ENCODE data around the gene ZIC4. TPM values are rescaled to one million over a fixed set of nuclear protein-coding genes. Genes with fewer than 3 reads are reported as not detected.

Gene ZIC4
- total and polyA plus RNA-seq, 10 donors: not detected

DNA sequence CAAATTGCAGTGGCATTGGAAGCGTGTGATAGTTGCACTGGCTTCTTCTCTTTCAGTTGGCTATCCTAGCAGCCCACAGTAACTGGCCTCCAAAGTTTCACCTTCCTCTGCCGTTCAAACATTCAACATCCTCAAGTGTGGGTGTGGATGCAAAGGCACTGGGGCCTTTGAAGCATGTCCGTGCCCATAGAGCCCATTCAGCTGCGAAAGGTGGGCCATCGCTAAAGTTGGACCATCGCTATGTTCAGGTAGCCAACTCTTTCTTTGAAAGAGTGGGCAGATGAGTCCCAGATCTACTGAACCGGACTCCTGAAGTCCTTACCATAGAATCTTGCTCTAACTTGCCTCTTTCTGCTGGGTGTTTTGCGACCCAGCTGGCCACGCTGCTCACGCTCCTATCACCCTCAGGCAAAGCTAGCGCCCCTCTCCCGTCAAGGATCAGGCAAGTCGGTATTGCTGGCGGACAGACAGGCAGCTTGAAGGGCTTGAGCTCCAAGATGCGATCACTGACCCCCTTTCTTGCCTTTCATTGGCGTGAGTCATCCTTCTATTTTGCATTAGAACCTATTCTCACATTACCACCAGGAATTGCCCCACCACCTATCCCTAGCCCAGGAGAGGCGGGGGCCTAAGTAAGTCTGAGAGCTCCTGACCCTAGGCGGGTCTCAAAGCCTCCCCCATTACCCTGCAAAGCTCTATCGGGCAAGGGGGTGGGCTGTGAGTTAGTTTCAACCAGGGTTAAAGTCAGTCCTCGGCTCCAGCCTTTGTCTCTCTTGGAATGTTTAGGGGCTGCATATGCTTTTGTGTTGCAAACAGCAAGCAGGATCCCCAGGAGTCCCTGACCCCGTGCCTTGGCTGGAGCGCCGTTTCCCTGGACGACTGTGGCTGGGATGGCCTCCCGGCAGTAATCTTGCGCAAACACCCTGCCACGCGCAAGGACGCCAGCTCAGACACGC is 28.7 kb downstream of the ZIC4 start:
- DNase-seq: no peak
- TF ChIP-seq POLR2AphosphoS5 (IDR thresholded peaks at IDR 0.05) (no peak), POLR2A (IDR thresholded peaks at IDR 0.05) (no peak)
- TF ChIP-seq, protein P1, sequence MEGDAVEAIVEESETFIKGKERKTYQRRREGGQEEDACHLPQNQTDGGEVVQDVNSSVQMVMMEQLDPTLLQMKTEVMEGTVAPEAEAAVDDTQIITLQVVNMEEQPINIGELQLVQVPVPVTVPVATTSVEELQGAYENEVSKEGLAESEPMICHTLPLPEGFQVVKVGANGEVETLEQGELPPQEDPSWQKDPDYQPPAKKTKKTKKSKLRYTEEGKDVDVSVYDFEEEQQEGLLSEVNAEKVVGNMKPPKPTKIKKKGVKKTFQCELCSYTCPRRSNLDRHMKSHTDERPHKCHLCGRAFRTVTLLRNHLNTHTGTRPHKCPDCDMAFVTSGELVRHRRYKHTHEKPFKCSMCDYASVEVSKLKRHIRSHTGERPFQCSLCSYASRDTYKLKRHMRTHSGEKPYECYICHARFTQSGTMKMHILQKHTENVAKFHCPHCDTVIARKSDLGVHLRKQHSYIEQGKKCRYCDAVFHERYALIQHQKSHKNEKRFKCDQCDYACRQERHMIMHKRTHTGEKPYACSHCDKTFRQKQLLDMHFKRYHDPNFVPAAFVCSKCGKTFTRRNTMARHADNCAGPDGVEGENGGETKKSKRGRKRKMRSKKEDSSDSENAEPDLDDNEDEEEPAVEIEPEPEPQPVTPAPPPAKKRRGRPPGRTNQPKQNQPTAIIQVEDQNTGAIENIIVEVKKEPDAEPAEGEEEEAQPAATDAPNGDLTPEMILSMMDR (IDR thresholded peaks at IDR 0.05 in 8 of 11, conservative IDR thresholded peaks at IDR 0.05 in 3 of 11): no peak
- intact Hi-C loops (cut with DNase I; ENCODE audit: low total_unique reads): no loop called here
- H3K27me3 ChIP-seq (replicated peaks in 1 of 7): peaks cover 0 to 100% (median 90%) of the 10 kb centered on the region in 7 donors
- H3K4me1 ChIP-seq: no peaks in the 10 kb centered on the region
- peaks cover 0 to 7% (median 0%) of the 10 kb centered on the region in 8 donors for H3K9me3 ChIP-seq
- H3K4me3 ChIP-seq: no peak overlapping the region
- H3K27ac ChIP-seq: no peak overlapping the region
- WGBS, 5 donors: 8 to 12% (median 11%) methylated on average over 30 of the region's 30 CpGs
- no peaks in the 10 kb centered on the region for H3K36me3 ChIP-seq

DNA sequence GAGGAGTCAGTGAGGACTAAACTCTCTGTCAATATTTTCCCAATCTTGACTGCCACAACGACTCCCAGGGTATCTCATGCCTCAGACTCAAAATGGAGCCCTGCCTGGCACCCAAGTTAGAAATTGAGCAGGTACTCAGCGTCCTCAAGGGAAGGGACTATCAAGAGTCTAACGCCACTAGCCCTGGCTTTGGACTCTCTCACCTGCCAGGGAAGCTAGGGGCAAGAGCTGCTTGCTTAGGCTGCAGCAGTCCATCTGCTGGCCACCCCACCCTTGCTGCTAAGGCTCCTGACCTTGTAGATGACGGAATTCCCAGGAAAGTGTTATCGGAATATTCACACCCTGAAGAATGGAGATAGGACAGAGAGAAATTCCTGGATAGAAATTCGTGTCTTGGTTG is 33.0 kb downstream of the ZIC4 start:
- WGBS, 5 donors: 3 to 8% (median 5%) methylated on average over 5 to 6 of the region's 6 CpGs
- peaks cover 0 to 100% (median 91%) of the 10 kb centered on the region in 7 donors for H3K27me3 ChIP-seq (replicated peaks in 1 of 7)
- H3K4me1 ChIP-seq: no peaks in the 10 kb centered on the region
- H3K27ac ChIP-seq: no peak overlapping the region
- TF ChIP-seq, protein P1 (IDR thresholded peaks at IDR 0.05 in 8 of 11, conservative IDR thresholded peaks at IDR 0.05 in 3 of 11): no peak
- TF ChIP-seq POLR2A (IDR thresholded peaks at IDR 0.05) (no peak), POLR2AphosphoS5 (IDR thresholded peaks at IDR 0.05) (no peak)
- no peaks in the 10 kb centered on the region for H3K36me3 ChIP-seq
- H3K4me3 ChIP-seq: no peak overlapping the region
- DNase-seq: no peak
- intact Hi-C loops (cut with DNase I; ENCODE audit: low total_unique reads): no loop called here
- H3K9me3 ChIP-seq: no peaks in the 10 kb centered on the region

DNA sequence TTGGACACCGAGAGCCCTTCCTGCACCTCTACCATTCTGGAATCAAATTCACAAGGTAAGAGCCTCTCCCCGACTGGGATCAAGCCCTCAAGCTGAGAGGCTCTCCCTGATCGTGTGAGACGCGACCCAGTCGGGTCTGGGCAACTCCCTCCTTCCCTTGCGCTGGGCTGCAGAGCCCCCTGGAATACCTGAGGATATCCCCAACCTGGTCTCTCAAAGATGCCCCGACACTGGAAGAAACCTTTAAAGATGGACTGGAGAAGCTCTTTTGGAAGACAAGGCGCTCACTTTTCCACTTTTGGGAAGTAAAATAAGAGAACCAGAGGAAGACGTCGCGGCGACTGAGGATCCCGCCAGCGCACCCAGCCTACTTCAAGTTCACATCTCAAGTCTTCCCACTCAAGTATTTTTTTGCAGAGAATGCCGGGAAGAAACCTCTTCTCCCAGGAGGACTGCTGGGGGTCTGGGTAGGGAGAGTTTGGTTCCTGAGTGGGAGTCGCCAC is 33.8 kb downstream of the ZIC4 start:
- Histone ChIP-seq H3K9me3 (no peaks in the 10 kb centered on the region), H3K36me3 (no peaks in the 10 kb centered on the region), H3K27ac (no peak overlapping the region), H3K4me3 (no peak overlapping the region), H3K27me3 (replicated peaks in 1 of 7) (peaks cover 0 to 100% (median 91%) of the 10 kb centered on the region in 7 donors), H3K4me1 (no peaks in the 10 kb centered on the region)
- intact Hi-C loops (cut with DNase I; ENCODE audit: low total_unique reads): no loop called here
- no peak for DNase-seq
- TF ChIP-seq POLR2AphosphoS5 (IDR thresholded peaks at IDR 0.05): no peak
- TF ChIP-seq POLR2A (IDR thresholded peaks at IDR 0.05): no peak
- TF ChIP-seq, protein P1 (IDR thresholded peaks at IDR 0.05 in 8 of 11, conservative IDR thresholded peaks at IDR 0.05 in 3 of 11): no peak
- WGBS, 5 donors: 4 to 11% (median 6%) methylated on average over 11 to 17 of the region's 17 CpGs

DNA sequence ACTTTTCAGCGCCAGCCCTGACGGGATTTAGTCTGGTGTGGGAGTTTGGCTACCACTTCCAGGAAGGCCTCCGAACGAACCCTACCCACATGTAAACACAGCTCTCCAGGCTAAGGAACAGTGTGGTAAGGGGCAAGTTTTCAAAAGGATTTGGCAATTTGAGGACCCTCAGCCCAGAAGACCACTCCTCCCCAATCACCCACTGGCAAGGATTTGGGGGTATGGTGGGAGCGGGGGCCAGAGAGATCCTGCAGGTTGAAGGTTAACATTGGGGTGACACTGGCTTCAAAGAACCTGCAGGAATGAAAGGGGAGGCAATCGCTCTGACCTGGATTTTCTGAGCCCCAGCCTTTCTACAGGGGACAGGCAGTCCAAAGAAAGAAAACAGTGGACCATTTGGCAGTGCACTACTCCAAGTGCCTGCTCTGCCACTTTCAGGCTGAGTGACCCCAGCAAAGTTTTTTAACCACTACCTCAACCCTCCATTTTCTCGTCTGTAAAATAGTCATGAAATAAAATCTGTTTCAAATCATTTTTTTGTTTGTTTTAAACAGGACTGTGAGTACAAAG is 34.5 kb downstream of the ZIC4 start:
- no peaks in the 10 kb centered on the region for H3K4me1 ChIP-seq
- WGBS, 5 donors: 3 to 18% (median 11%) methylated on average over 7 of the region's 7 CpGs
- DNase-seq: no peak
- no peak overlapping the region for H3K4me3 ChIP-seq
- H3K36me3 ChIP-seq: no peaks in the 10 kb centered on the region
- intact Hi-C loops (cut with DNase I; ENCODE audit: low total_unique reads): no loop called here
- no peak overlapping the region for H3K27ac ChIP-seq
- H3K9me3 ChIP-seq: no peaks in the 10 kb centered on the region
- TF ChIP-seq POLR2AphosphoS5 (IDR thresholded peaks at IDR 0.05) (no peak), POLR2A (IDR thresholded peaks at IDR 0.05) (no peak)
- TF ChIP-seq, protein P1 (IDR thresholded peaks at IDR 0.05 in 8 of 11, conservative IDR thresholded peaks at IDR 0.05 in 3 of 11): no peak
- H3K27me3 ChIP-seq (replicated peaks in 1 of 7): peaks cover 0 to 100% (median 91%) of the 10 kb centered on the region in 7 donors
